Measurements from ENCODE around the gene HSD11B2. TPM values are rescaled to one million over a fixed set of nuclear protein-coding genes. Genes with fewer than 3 reads are reported as not detected.

Gene HSD11B2
- total RNA-seq, 1 experiment from 2014 or later = 5.3 TPM

DNA sequence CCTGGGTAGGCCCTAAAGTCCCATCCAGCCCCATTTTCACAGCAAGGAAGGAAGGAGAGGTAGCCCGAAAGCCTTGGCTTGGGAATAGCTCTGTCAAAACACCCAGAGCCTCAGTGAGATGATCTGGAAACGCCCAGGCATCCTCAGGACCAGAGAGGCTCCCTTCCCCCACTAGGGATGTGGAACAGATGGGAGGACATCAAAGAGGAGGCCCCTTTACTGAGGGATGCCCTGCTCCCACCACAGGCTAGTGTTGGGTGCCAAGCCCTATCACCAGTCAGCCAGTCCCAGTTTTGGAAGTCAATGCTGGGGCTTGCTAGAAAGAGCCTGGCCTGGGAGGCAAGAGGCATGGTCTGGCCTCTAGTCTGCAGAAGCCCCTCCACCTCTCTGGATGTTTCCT, 42.3 kb upstream of the HSD11B2 start:
- no peak overlapping the region for H3K27ac ChIP-seq
- CTCF ChIA-PET = no interaction called here
- H3K36me3 ChIP-seq (ENCODE audit: low read depth) = no peaks in the 10 kb centered on the region
- no TSS peak for BruUV-seq (replicated peaks)
- H4K20me1 ChIP-seq (ENCODE audit: insufficient read depth) = no peaks in the 10 kb centered on the region
- H3K27me3 ChIP-seq (ENCODE audit: insufficient read depth, low read depth) = no peaks in the 10 kb centered on the region
- H3K4me2 ChIP-seq = no peak overlapping the region
- no peak overlapping the region for H2AFZ ChIP-seq
- no peaks in the 10 kb centered on the region for H3F3A ChIP-seq (ENCODE audit: insufficient read depth, low read depth)
- TF ChIP-seq, protein P1, sequence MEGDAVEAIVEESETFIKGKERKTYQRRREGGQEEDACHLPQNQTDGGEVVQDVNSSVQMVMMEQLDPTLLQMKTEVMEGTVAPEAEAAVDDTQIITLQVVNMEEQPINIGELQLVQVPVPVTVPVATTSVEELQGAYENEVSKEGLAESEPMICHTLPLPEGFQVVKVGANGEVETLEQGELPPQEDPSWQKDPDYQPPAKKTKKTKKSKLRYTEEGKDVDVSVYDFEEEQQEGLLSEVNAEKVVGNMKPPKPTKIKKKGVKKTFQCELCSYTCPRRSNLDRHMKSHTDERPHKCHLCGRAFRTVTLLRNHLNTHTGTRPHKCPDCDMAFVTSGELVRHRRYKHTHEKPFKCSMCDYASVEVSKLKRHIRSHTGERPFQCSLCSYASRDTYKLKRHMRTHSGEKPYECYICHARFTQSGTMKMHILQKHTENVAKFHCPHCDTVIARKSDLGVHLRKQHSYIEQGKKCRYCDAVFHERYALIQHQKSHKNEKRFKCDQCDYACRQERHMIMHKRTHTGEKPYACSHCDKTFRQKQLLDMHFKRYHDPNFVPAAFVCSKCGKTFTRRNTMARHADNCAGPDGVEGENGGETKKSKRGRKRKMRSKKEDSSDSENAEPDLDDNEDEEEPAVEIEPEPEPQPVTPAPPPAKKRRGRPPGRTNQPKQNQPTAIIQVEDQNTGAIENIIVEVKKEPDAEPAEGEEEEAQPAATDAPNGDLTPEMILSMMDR (conservative IDR thresholded peaks at IDR 0.05) = no peak
- no peak for TF ChIP-seq EZH2 (IDR thresholded peaks at IDR 0.05; ENCODE audit: low read depth)
- intact Hi-C loops (cut with micrococcal nuclease; ENCODE audit: unreplicated experiment) = no loop called here
- no peak for DNase-seq
- H3K79me2 ChIP-seq (ENCODE audit: low read depth) = no peaks in the 10 kb centered on the region
- POLR2A ChIA-PET (ENCODE audit: unreplicated experiment) = interaction anchor here (0.6 kb wide), 1 partner anchor 176 kb away, joined by 11 read pairs; no protein-coding TSS in a partner anchor
- H3K9me3 ChIP-seq (ENCODE audit: insufficient read depth, low read depth) = no peaks in the 10 kb centered on the region
- no peak overlapping the region for H3K4me3 ChIP-seq
- H3K9me2 ChIP-seq (ENCODE audit: insufficient read depth) = no peaks in the 10 kb centered on the region
- H3K4me1 ChIP-seq (replicated peaks; ENCODE audit: insufficient read depth) = no peaks in the 10 kb centered on the region

DNA sequence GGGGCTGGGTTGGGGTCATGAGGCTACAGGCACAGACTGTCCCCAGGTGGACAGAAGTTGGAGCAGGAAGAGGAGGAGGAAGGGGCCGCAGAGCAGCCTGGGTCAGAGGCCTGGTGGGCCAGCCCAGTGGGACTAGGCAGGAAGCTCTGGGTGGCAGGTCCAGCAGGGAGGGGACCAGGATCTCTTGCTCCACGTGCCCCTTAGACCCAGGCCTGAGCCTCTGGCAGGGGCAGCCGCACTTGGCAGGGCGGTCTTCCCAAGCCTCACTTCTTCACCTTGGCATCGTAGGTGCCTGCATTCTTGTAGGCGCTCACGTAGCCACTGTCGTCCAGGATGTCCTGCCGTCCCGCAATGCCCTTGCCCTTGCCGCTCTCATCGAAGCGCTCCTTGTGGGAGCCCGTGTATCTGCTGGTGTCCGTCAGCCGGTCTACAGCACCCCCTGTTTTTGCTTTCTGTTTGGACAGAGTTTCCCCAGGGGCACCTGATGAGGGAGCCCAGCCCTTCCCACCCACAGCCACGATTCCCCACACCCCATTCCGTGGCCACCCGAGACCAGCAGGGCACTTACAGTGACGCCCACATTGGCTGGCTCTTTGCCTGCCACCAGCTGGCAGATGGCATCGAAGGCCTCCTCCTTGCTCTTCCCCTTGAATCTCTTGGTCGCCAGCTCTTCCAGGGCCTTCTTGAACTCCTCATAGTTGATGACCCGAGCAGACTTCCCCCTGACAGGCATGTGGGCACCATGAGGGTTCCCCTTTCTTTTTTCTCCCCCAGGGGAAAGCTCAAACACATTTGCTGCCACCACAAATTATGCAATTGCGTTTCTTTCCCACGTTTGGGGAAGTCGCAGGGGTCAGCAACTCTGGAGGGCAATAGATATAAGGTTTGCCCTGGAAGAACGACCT, 40.8 kb upstream of the HSD11B2 start:
- TF ChIP-seq, protein P1 (conservative IDR thresholded peaks at IDR 0.05) = no peak
- no peak for TF ChIP-seq EZH2 (IDR thresholded peaks at IDR 0.05; ENCODE audit: low read depth)
- no peaks in the 10 kb centered on the region for H3F3A ChIP-seq (ENCODE audit: insufficient read depth, low read depth)
- intact Hi-C loops (cut with micrococcal nuclease; ENCODE audit: unreplicated experiment) = loop anchor here (10.0 kb wide), 1 partner anchor 195 kb away; the partner anchor contains the start of genes E2F4, ELMO3 and EXOC3L1
- H3K4me3 ChIP-seq = no peak overlapping the region
- no peaks in the 10 kb centered on the region for H3K9me2 ChIP-seq (ENCODE audit: insufficient read depth)
- H3K36me3 ChIP-seq (ENCODE audit: low read depth) = no peaks in the 10 kb centered on the region
- POLR2A ChIA-PET (ENCODE audit: unreplicated experiment) = no interaction called here
- BruUV-seq (replicated peaks) = no TSS peak
- no peaks in the 10 kb centered on the region for H3K9me3 ChIP-seq (ENCODE audit: insufficient read depth, low read depth)
- CTCF ChIA-PET = interaction anchor here (0.5 kb wide), 1 partner anchor 104 kb away, joined by 6 read pairs; no protein-coding TSS in a partner anchor
- H3K27ac ChIP-seq = no peak overlapping the region
- DNase-seq = no peak
- H3K79me2 ChIP-seq (ENCODE audit: low read depth) = no peaks in the 10 kb centered on the region
- no peaks in the 10 kb centered on the region for H3K27me3 ChIP-seq (ENCODE audit: insufficient read depth, low read depth)
- no peak overlapping the region for H2AFZ ChIP-seq
- H4K20me1 ChIP-seq (ENCODE audit: insufficient read depth) = no peaks in the 10 kb centered on the region
- no peak overlapping the region for H3K4me2 ChIP-seq
- no peaks in the 10 kb centered on the region for H3K4me1 ChIP-seq (replicated peaks; ENCODE audit: insufficient read depth)

DNA sequence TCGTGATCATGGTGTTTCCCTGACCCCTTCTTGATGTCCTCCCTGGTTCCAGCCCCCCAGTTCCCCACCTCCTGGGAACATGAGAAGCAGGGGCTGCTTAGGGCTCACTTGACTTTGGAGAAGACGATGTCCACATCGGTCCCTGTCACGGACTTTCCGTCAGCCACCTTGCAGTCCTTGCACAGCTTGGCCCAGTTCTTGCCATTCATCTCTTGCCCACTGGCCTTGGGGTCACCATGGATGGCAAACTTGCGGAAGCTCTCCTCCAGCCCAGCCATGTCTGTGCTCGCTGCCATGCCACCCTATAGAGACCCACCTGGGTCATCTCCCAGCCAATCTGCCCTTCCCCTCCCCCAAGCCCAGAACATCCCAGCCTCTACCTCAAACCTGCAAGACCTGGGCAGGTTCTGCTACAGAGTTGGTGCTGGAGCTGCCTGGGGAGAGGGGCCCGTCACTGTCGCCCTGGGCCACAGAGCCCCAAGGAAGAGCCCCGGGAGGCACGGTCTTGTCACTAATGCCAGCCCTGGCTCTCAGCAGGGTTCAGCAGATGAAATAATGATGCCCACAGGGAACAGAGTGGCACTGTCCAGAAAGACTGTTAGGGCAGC, 40.0 kb upstream of the HSD11B2 start:
- ChIA-PET CTCF (no interaction called here), POLR2A (ENCODE audit: unreplicated experiment) (no interaction called here)
- no peak overlapping the region for H3K4me3 ChIP-seq
- no peaks in the 10 kb centered on the region for H3K79me2 ChIP-seq (ENCODE audit: low read depth)
- no peak overlapping the region for H3K27ac ChIP-seq
- H4K20me1 ChIP-seq (ENCODE audit: insufficient read depth) = no peaks in the 10 kb centered on the region
- no peaks in the 10 kb centered on the region for H3K9me2 ChIP-seq (ENCODE audit: insufficient read depth)
- no peaks in the 10 kb centered on the region for H3K9me3 ChIP-seq (ENCODE audit: insufficient read depth, low read depth)
- intact Hi-C loops (cut with micrococcal nuclease; ENCODE audit: unreplicated experiment) = loop anchor here (10.0 kb wide), 1 partner anchor 196 kb away; the partner anchor contains the start of genes E2F4, ELMO3 and EXOC3L1
- TF ChIP-seq EZH2 (IDR thresholded peaks at IDR 0.05; ENCODE audit: low read depth) = no peak
- TF ChIP-seq, protein P1 (conservative IDR thresholded peaks at IDR 0.05) = no peak
- H3K4me1 ChIP-seq (replicated peaks; ENCODE audit: insufficient read depth) = peaks cover 5% of the 10 kb centered on the region
- no TSS peak for BruUV-seq (replicated peaks)
- no peak overlapping the region for H2AFZ ChIP-seq
- H3F3A ChIP-seq (ENCODE audit: insufficient read depth, low read depth) = peaks cover 6% of the 10 kb centered on the region; the same call in 1 of the 2 replicates
- no peaks in the 10 kb centered on the region for H3K27me3 ChIP-seq (ENCODE audit: insufficient read depth, low read depth)
- H3K4me2 ChIP-seq = no peak overlapping the region
- DNase-seq = no peak
- no peaks in the 10 kb centered on the region for H3K36me3 ChIP-seq (ENCODE audit: low read depth)

All from PC-9 (cell line).